H1 (cell line): ENCODE results near the gene TBC1D24. TPM values are rescaled to one million over a fixed set of nuclear protein-coding genes. Genes with fewer than 3 reads are reported as not detected.

ENCODE experiments used
- CTCF ChIA-PET: fragments of 300-600 bp; sonication (Branson Sonifier 250); formaldehyde crosslinking; loops from one replicate; lab custom pipeline; 2021; ENCODE audit not compliant: partially characterized antibody; lab: Charles Lee
- POLR2A ChIA-PET: fragments of 300-600 bp; sonication (Branson Sonifier 250); formaldehyde crosslinking; loops from one replicate; lab custom pipeline; 2021; ENCODE audit warnings: inconsistent platforms; ENCODE audit not compliant: partially characterized antibody; lab: Charles Lee
- DNase-seq, 2 experiments: peaks; one replicate each; pipeline versions ENCODE4 v3.0.0 to v3.0.0-alpha.2; 2010 to 2022; ENCODE audit warnings: low spot score in 2 of 2, low read depth in 1 of 2, mixed read lengths in 1 of 2
- FAIRE-seq: peaks from 2 replicates; lab custom pipeline; 2011; peaks lifted over from hg19 to GRCh38; lab: Jason Lieb, UNC
- H2AFZ ChIP-seq: 2 replicates; pipeline ENCODE4 v1.8.1; 2012; ENCODE audit warnings: low read length, inconsistent platforms
- H2AK5ac ChIP-seq: 2 replicates; pipeline ENCODE4 v1.6.1; 2013; ENCODE audit warnings: low read depth, low read length
- H2BK120ac ChIP-seq: replicated peaks from 2 replicates; pipeline ENCODE3; 2013; ENCODE audit warnings: low read depth, low read length, inconsistent platforms
- H2BK12ac ChIP-seq: 2 replicates; pipeline ENCODE4 v1.6.1; 2013; ENCODE audit warnings: low read depth, low read length
- H2BK15ac ChIP-seq: 2 replicates; pipeline ENCODE4 v1.6.1; 2013; ENCODE audit warnings: low read length
- H2BK20ac ChIP-seq: 2 replicates; pipeline ENCODE4 v1.6.1; 2013; ENCODE audit warnings: low read length
- H2BK5ac ChIP-seq: 2 replicates; pipeline ENCODE4 v1.6.1; 2013; ENCODE audit warnings: low read depth, low read length
- H3K14ac ChIP-seq: 2 replicates; pipeline ENCODE4 v1.6.1; 2013; ENCODE audit warnings: inconsistent platforms; ENCODE audit not compliant: insufficient read length
- H3K18ac ChIP-seq: 2 replicates; pipeline ENCODE4 v1.6.1; 2013; ENCODE audit warnings: low read length; ENCODE audit errors: extremely low read depth
- H3K23ac ChIP-seq: 2 replicates; pipeline ENCODE4 v1.6.1; 2013; ENCODE audit warnings: inconsistent platforms; ENCODE audit not compliant: insufficient read length
- H3K23me2 ChIP-seq: 2 replicates; pipeline ENCODE4 v1.6.1; 2013; ENCODE audit warnings: low read depth, low read length
- H3K27ac ChIP-seq: 2 replicates; pipeline ENCODE4 v1.6.1; 2011; ENCODE audit warnings: low read depth, low read length, inconsistent platforms
- H3K27me3 ChIP-seq, 4 experiments: replicated peaks in 1 of 4; 1 replicate in 1 of 4; 2 replicates in 3 of 4; pipeline versions ENCODE4 v1.6.1 to v1.8.1; 2011 to 2013; ENCODE audit warnings: low read length in 3 of 4, mild to moderate bottlenecking in 3 of 4, inconsistent platforms in 2 of 4, mixed read lengths in 2 of 4, moderate library complexity in 1 of 4; ENCODE audit not compliant: control insufficient read depth in 3 of 4, insufficient read depth in 3 of 4; ENCODE audit errors: extremely low read depth in 1 of 4
- H3K36me3 ChIP-seq, 4 experiments: 2 replicates each; pipeline versions ENCODE4 v1.6.1 to v1.8.1; 2011 to 2013; ENCODE audit warnings: mild to moderate bottlenecking in 4 of 4, low read length in 3 of 4, moderate library complexity in 2 of 4, control low read depth in 1 of 4, inconsistent platforms in 1 of 4; ENCODE audit not compliant: insufficient read depth in 4 of 4, control insufficient read depth in 2 of 4
- H3K4ac ChIP-seq: replicated peaks from 2 replicates; pipeline ENCODE3; 2013; ENCODE audit warnings: low read length, low read depth, mixed read lengths, inconsistent platforms; ENCODE audit not compliant: insufficient read length
- H3K4me1 ChIP-seq, 4 experiments: replicated peaks in 1 of 4; 1 replicate in 1 of 4; 2 replicates in 3 of 4; pipeline versions ENCODE4 v1.6.1 to v1.8.1; 2011 to 2013; ENCODE audit warnings: low read length in 3 of 4, inconsistent platforms in 2 of 4, mixed read lengths in 1 of 4; ENCODE audit not compliant: insufficient read depth in 4 of 4, control insufficient read depth in 3 of 4
- H3K4me2 ChIP-seq, 2 experiments: 2 replicates each; pipeline versions ENCODE4 v1.6.1 to v1.8.1; 2011 to 2013; ENCODE audit warnings: low read depth in 2 of 2, low read length in 2 of 2, control low read depth in 1 of 2, inconsistent platforms in 1 of 2, mild to moderate bottlenecking in 1 of 2; ENCODE audit not compliant: insufficient read depth in 1 of 2
- H3K4me3 ChIP-seq, 4 experiments: fragments of 200-600, 300-600 bp in 1 of 4; sonication (generic), shearing (Covaris generic), sonication (Bioruptor Twin) in 1 of 4; 2 replicates each; pipeline versions ENCODE4 v1.5.1 to v1.8.1; 2011 to 2016; ENCODE audit warnings: low read length in 4 of 4, low read depth in 3 of 4, control low read depth in 2 of 4, inconsistent platforms in 2 of 4, mild to moderate bottlenecking in 2 of 4, mixed read lengths in 1 of 4, moderate library complexity in 1 of 4; ENCODE audit not compliant: insufficient read depth in 2 of 4; ENCODE audit errors: extremely low read depth in 1 of 4
- H3K56ac ChIP-seq: replicated peaks from 2 replicates; pipeline ENCODE3; 2013; ENCODE audit warnings: low read depth, mild to moderate bottlenecking, mixed read lengths, low read length, inconsistent platforms; ENCODE audit not compliant: insufficient read length
- H3K79me1 ChIP-seq: 2 replicates; pipeline ENCODE4 v1.6.1; 2013; ENCODE audit warnings: low read depth, low read length, control low read depth
- H3K79me2 ChIP-seq, 2 experiments: 2 replicates each; pipeline versions ENCODE4 v1.6.1 to v1.8.1; 2012 to 2013; ENCODE audit warnings: low read length in 2 of 2, mild to moderate bottlenecking in 2 of 2, inconsistent platforms in 1 of 2; ENCODE audit not compliant: insufficient read depth in 2 of 2, control insufficient read depth in 1 of 2
- H3K9ac ChIP-seq, 4 experiments: replicated peaks in 1 of 4; 1 replicate in 1 of 4; 2 replicates in 3 of 4; pipeline versions ENCODE4 v1.6.1 to v1.8.1; 2011 to 2013; ENCODE audit warnings: low read depth in 3 of 4, low read length in 3 of 4, control low read depth in 2 of 4, mild to moderate bottlenecking in 2 of 4, moderate library complexity in 2 of 4, inconsistent platforms in 1 of 4; ENCODE audit errors: extremely low read depth in 1 of 4
- H3K9me3 ChIP-seq, 2 experiments: 2 replicates each; pipeline versions ENCODE4 v1.6.1 to v1.8.1; 2012 to 2013; ENCODE audit warnings: mild to moderate bottlenecking in 2 of 2, moderate library complexity in 2 of 2, control low read depth in 1 of 2, inconsistent platforms in 1 of 2, low read depth in 1 of 2, low read length in 1 of 2, mixed read lengths in 1 of 2; ENCODE audit not compliant: insufficient read depth in 2 of 2
- H4K20me1 ChIP-seq, 2 experiments: replicated peaks in 1 of 2; 2 replicates each; pipeline versions ENCODE3 to v1.8.1; 2011 to 2013; ENCODE audit warnings: inconsistent platforms in 2 of 2, low read length in 2 of 2, mild to moderate bottlenecking in 1 of 2; ENCODE audit not compliant: insufficient read depth in 2 of 2, control insufficient read depth in 1 of 2
- H4K5ac ChIP-seq: 2 replicates; pipeline ENCODE4 v1.6.1; 2013; ENCODE audit warnings: low read length, low read depth, mixed read lengths, inconsistent platforms; ENCODE audit not compliant: insufficient read length
- H4K8ac ChIP-seq: 2 replicates; pipeline ENCODE4 v1.8.0; 2013; ENCODE audit warnings: mild to moderate bottlenecking, moderate library complexity, low read length, inconsistent platforms; ENCODE audit not compliant: insufficient read depth; ENCODE audit errors: extremely low read depth
- H4K91ac ChIP-seq: replicated peaks from 2 replicates; pipeline ENCODE3; 2013; ENCODE audit warnings: low read length, mixed read lengths, inconsistent platforms; ENCODE audit not compliant: insufficient read length
- WGBS, 2 experiments: shearing (Covaris generic) in 1 of 2; methylation state at CpG; one replicate each; pipeline versions ENCODE4 v1.1.6 to v1.1.7; 2013 to 2015; ENCODE audit warnings: low lambda C conversion rate in 2 of 2, mixed read lengths in 2 of 2, inconsistent platforms in 1 of 2, low coverage in 1 of 2, missing lambda C conversion rate in 1 of 2; ENCODE audit not compliant: insufficient replicate concordance in 2 of 2, insufficient coverage in 1 of 2, insufficient read length in 1 of 2; ENCODE audit errors: extremely low coverage in 1 of 2, missing lambda C conversion rate in 1 of 2; 5-methylcytosine and 5-hydroxymethylcytosine counted together
- polyA plus RNA-seq, 7 experiments: library from polyadenylated mRNA; depleted of rRNA in 3 of 7; stranded (reverse) in 5 of 7; unstranded in 2 of 7; fragments of >200 nt in 5 of 7; fragments of 200-250 nt in 2 of 7; gene quantifications; 1 replicate in 5 of 7; 2 replicates in 1 of 7; 4 replicates in 1 of 7; pipeline versions ENCODE4 v1.2.1 to v1.2.3, GENCODE V29; 2011 to 2013; ENCODE audit warnings: missing spikeins in 2 of 7, mixed read lengths in 2 of 7
- total RNA-seq: library from RNA; stranded (reverse); fragmentation: NEBNext Ultra II Directional; extraction: Animal tissue kit (Norgen Biotek cat#: 25700); gene quantifications from 2 replicates; pipeline ENCODE4 v1.2.1, GENCODE V29; 2021

The TBC1D24 gene
- total and polyA plus RNA-seq, 2 of the 8 experiments (the other 6 are each of a cell fraction or from before 2014, with no cell fraction given) = 8.7 to 21.5 TPM

DNA sequence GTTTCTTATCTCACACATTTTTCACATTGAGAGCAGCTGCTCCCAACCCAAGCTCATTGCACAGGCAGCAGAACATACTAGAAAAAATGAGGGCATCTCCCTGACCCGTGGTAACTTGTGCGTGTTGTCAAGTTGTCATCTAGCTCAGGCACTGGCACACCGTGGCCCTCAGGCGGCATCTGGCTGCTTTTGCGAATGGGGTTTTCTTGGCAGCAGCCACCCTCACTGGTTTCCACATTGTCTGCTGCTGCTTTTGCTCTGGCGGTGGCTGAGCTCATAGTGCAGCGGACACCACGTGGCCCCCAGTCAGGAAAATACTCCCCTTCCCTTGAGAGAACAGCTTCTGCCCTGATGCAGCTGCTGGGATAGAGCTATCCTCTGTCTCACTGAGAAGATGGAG is 24.4 kb upstream of the TBC1D24 start:
- no peak overlapping the region for H2AFZ ChIP-seq
- no peak overlapping the region for H3K4me3 ChIP-seq
- H3K18ac ChIP-seq = no peak overlapping the region
- no peak overlapping the region for H3K4me2 ChIP-seq
- DNase-seq = no peak
- H2BK120ac ChIP-seq = no peak overlapping the region
- no peaks in the 10 kb centered on the region for H3K4me1 ChIP-seq
- no peak overlapping the region for H2BK15ac ChIP-seq
- no peak overlapping the region for H2AK5ac ChIP-seq
- no peak overlapping the region for H3K27ac ChIP-seq
- ChIA-PET POLR2A (interaction anchor here (1.1 to 2.2 kb wide), 5 partner anchors 9 to 193 kb away, joined by 4 to 6 read pairs (median 5); partner anchors contain the start of gene TEDC2), CTCF (interaction anchor here (0.6 to 1.8 kb wide), 7 partner anchors 10 to 471 kb away, joined by 3 to 7 read pairs (median 3); no protein-coding TSS in a partner anchor)
- H3K4ac ChIP-seq = no peak overlapping the region
- no peaks in the 10 kb centered on the region for H3K79me2 ChIP-seq
- H3K23ac ChIP-seq = no peak overlapping the region
- peaks cover 15 to 17% of the 10 kb centered on the region in 2 experiments for H4K20me1 ChIP-seq
- no peaks in the 10 kb centered on the region; the same call in 1 of the 2 replicates for H3K79me1 ChIP-seq
- peaks cover 45 to 74% (median 66%) of the 10 kb centered on the region in 4 experiments for H3K36me3 ChIP-seq
- WGBS, 2 experiments = 90% methylated on average over 8 of the region's 8 CpGs; no CpG with 5 or more reads in 1 of the 2 experiments
- FAIRE-seq = no peak
- no peaks in the 10 kb centered on the region for H3K27me3 ChIP-seq
- H4K5ac ChIP-seq = no peak overlapping the region
- H4K91ac ChIP-seq = no peak overlapping the region
- H3K9me3 ChIP-seq = no peaks in the 10 kb centered on the region
- H3K14ac ChIP-seq = no peak overlapping the region
- no peak overlapping the region for H3K56ac ChIP-seq
- no peak overlapping the region for H3K9ac ChIP-seq
- H2BK12ac ChIP-seq = no peak overlapping the region
- H4K8ac ChIP-seq = no peak overlapping the region
- H2BK5ac ChIP-seq = no peak overlapping the region
- no peak overlapping the region for H2BK20ac ChIP-seq
- no peaks in the 10 kb centered on the region for H3K23me2 ChIP-seq
